ENCODE measurements around the gene PTPN22. TPM values are rescaled to one million over a fixed set of nuclear protein-coding genes. Genes with fewer than 3 reads are reported as not detected.

The PTPN22 gene
- total and polyA plus RNA-seq, 9 donors = 0.24 to 4.2 (median 1.6) TPM

GRCh38 chr1:113830039-113830438 lies 41.5 kb downstream of the PTPN22 start:
- WGBS, 3 donors = 71 to 75% (median 72%) methylated on average over 3 of the region's 3 CpGs
- Histone ChIP-seq H3K27ac (no peak overlapping the region), H3K36me3 (no peaks in the 10 kb centered on the region), H3K27me3 (no peaks in the 10 kb centered on the region), H3K9me3 (no peaks in the 10 kb centered on the region), H3K4me1 (ENCODE audit: insufficient read depth) (no peaks in the 10 kb centered on the region), H3K4me3 (no peak overlapping the region)
- DNase-seq = no peak
- intact Hi-C loops (cut with DNase I) = loop anchor here in 2 of 4 donors (5.0 to 10.0 kb wide), 3 partner anchors 145 to 455 kb away; partner anchors contain the start of gene OLFML3 (in 1 of the 2)
- TF ChIP-seq CTCF (IDR thresholded peaks at IDR 0.05) = no peak

- no peak overlapping the region for H3K4me3 ChIP-seq
- DNase-seq = no peak
- H3K4me1 ChIP-seq (ENCODE audit: insufficient read depth) = no peaks in the 10 kb centered on the region
- H3K27ac ChIP-seq = no peak overlapping the region
- H3K9me3 ChIP-seq = no peaks in the 10 kb centered on the region
- no peaks in the 10 kb centered on the region for H3K36me3 ChIP-seq
- TF ChIP-seq CTCF (IDR thresholded peaks at IDR 0.05) = no peak
- no peak for TF ChIP-seq EP300 (IDR thresholded peaks at IDR 0.05)
- TF ChIP-seq POLR2A (IDR thresholded peaks at IDR 0.05) = no peak
- no peaks in the 10 kb centered on the region for H3K27me3 ChIP-seq
- 62 to 69% (median 65%) methylated on average over 1 of the region's 1 CpG for WGBS, 3 donors
- intact Hi-C loops (cut with DNase I) = no loop called here
These were observed 49.6 kb downstream of the PTPN22 start for GRCh38 chr1:113821916-113822315.

GRCh38 chr1:113818578-113818977 lies 52.9 kb downstream of the PTPN22 start:
- Histone ChIP-seq H3K9me3 (no peaks in the 10 kb centered on the region), H3K27ac (no peak overlapping the region), H3K4me1 (ENCODE audit: insufficient read depth) (no peaks in the 10 kb centered on the region), H3K36me3 (no peaks in the 10 kb centered on the region), H3K4me3 (no peak overlapping the region), H3K27me3 (no peaks in the 10 kb centered on the region)
- WGBS, 3 donors = 94 to 96% (median 96%) methylated on average over 2 of the region's 2 CpGs
- TF ChIP-seq POLR2A (IDR thresholded peaks at IDR 0.05) (no peak), CTCF (IDR thresholded peaks at IDR 0.05) (no peak), EP300 (IDR thresholded peaks at IDR 0.05) (no peak)
- intact Hi-C loops (cut with DNase I) = no loop called here
- no peak for DNase-seq

GRCh38 chr1:113813218-113813617 lies 58.3 kb downstream of the PTPN22 start:
- H3K27me3 ChIP-seq = no peaks in the 10 kb centered on the region
- peak; percentile 13 to 45 (median 42) for DNase-seq
- H3K36me3 ChIP-seq = no peaks in the 10 kb centered on the region
- TF ChIP-seq CTCF (IDR thresholded peaks at IDR 0.05) = no peak
- TF ChIP-seq EP300 (IDR thresholded peaks at IDR 0.05) = no peak
- no peak for TF ChIP-seq POLR2A (IDR thresholded peaks at IDR 0.05)
- H3K4me3 ChIP-seq = no peak overlapping the region
- WGBS, 3 donors = 92 to 97% (median 93%) methylated on average over 15 of the region's 15 CpGs
- peaks cover 4% of the 10 kb centered on the region for H3K4me1 ChIP-seq (ENCODE audit: insufficient read depth)
- no peaks in the 10 kb centered on the region for H3K9me3 ChIP-seq
- intact Hi-C loops (cut with DNase I) = no loop called here
- H3K27ac ChIP-seq = peak overlapping the region in 1 of 2 donors; percentile 96
